Epithelial cell of esophagus (primary cell): ENCODE results near the gene CHRNB1.

Source experiments
- DNase-seq: peaks from one replicate; pipeline ENCODE4 v3.0.0; 2010; ENCODE audit warnings: low read depth
- H3K4me3 ChIP-seq: 2 replicates; pipeline ENCODE4 v1.5.1; 2011; ENCODE audit warnings: mild to moderate bottlenecking, low read length, control low read depth
- TF ChIP-seq, protein P1 (sequence below): IDR thresholded peaks from 2 replicates; pipeline ENCODE4 v1.5.1; 2011; ENCODE audit warnings: low read depth, mild to moderate bottlenecking, low read length, control low read depth, inconsistent platforms; ENCODE audit not compliant: insufficient read depth; ENCODE audit errors: missing control alignments

CHRNB1 gene

DNA sequence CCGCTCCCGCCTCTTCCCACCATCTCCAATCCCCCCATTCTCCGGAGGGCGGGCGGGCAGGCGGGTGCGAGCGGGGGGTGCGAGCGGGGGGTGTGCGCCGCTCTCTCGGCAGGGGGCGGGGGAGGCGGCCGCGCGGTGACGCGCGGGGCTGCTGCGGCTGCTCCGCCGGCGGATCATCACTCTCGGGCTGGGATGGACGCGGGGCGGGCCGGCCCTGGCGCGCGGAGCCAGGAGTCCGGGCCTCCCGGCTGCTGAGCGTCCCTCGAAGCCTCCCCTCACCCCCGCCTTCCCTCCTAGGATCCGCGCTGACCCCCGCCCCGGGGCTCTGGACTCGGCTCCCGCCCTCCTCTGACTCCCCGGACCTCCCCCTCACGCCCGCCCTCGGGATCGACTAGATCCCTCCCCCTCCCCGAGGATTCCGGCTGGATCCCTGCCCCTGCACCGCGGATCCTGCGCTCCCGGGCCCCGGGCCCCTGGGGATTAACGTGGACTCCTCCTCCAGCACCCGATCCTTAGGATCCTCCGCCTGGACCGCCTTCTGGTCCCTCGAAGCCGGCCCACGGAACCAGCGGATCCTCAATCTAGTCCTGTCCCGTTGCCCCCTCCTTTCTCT, 40.0 kb upstream of the CHRNB1 start:
- H3K4me3 ChIP-seq, result peak overlapping the region; percentile 76
- DNase-seq, result no peak
- TF ChIP-seq, protein P1, sequence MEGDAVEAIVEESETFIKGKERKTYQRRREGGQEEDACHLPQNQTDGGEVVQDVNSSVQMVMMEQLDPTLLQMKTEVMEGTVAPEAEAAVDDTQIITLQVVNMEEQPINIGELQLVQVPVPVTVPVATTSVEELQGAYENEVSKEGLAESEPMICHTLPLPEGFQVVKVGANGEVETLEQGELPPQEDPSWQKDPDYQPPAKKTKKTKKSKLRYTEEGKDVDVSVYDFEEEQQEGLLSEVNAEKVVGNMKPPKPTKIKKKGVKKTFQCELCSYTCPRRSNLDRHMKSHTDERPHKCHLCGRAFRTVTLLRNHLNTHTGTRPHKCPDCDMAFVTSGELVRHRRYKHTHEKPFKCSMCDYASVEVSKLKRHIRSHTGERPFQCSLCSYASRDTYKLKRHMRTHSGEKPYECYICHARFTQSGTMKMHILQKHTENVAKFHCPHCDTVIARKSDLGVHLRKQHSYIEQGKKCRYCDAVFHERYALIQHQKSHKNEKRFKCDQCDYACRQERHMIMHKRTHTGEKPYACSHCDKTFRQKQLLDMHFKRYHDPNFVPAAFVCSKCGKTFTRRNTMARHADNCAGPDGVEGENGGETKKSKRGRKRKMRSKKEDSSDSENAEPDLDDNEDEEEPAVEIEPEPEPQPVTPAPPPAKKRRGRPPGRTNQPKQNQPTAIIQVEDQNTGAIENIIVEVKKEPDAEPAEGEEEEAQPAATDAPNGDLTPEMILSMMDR, result no peak

DNA sequence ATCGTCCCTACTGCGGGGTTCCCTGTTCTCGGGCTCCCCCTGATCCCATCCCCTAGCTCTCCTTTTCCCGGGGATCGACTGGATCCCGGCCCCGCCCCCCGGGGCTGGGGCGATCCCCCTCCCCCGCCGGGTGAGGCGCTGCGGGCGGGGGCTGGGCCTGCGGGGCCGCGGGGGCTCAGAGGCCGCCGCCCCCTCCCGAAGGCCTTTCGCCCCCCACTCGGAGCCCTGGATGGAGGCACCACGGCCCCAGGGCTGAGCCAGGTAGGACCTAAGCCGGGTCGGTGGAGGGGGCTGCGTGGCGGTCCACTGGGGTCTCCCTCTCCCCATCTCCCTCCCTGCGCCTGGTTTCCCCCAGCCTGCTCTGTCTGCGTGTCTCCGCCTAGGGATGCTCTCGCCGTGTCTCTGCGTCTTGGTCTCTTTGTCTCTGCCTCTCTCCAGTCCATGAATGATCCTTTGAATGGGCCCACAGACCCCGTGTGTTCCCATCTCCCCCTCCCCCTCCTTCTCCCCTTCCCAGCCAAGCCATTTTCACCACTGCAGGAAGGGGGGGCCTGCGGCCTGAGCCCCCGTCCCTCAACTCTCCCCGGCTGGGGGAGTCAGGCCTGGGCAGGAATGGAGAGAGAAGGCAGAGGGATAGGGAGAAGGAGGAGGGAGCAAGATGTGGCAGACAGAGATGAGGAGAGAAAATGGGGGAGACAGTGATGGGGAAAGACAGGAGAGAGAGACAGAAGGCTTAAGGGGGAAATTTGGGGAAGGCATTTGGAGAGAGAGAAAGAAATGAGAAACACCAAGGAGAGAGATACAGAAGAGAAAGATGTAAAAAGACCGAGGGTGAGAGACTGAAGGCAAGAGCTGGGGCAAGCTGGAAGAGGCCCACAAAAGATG, 39.3 kb upstream of the CHRNB1 start:
- DNase-seq, result no peak
- H3K4me3 ChIP-seq, result peak overlapping the region; percentile 76
- TF ChIP-seq, protein P1, result no peak

- TF ChIP-seq, protein P1, result no peak
- DNase-seq, result no peak
- H3K4me3 ChIP-seq, result no peak overlapping the region
Observed at GRCh38 chr17:7406235-7406825, 38.5 kb upstream of the CHRNB1 start.

DNA sequence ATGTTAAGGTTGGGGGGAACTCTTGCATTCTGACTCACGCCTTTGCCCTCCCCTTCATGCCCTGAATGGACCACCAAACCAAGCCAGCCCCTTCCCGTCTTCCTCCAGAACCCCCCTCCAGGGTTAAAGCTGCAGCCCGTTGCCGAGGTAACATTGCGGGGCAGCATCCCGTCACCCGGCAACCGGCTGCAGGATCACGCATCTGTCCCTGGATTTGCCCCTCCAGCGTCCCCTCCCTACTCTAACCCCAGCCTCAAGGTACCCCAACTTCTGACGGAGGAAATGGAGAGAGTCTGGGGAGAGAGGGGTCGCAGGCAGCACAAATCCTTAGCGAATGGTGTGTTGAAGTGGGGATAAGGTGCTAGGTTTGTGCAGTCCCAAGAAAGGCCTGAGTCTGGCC, 37.8 kb upstream of the CHRNB1 start:
- no peak overlapping the region for H3K4me3 ChIP-seq
- DNase-seq, result no peak
- TF ChIP-seq, protein P1, result no peak

- DNase-seq, result no peak
- TF ChIP-seq, protein P1, result no peak
- no peak within 1 kb of the TSS for H3K4me3 ChIP-seq
Observed at GRCh38 chr17:7407485-7408251, 37.2 kb upstream of the CHRNB1 start, which contains the start of gene NLGN2. Gene NLGN2 (plus strand): TSS chr17:7407845. CDS start chr17:7408256, 411 bp downstream.

DNA sequence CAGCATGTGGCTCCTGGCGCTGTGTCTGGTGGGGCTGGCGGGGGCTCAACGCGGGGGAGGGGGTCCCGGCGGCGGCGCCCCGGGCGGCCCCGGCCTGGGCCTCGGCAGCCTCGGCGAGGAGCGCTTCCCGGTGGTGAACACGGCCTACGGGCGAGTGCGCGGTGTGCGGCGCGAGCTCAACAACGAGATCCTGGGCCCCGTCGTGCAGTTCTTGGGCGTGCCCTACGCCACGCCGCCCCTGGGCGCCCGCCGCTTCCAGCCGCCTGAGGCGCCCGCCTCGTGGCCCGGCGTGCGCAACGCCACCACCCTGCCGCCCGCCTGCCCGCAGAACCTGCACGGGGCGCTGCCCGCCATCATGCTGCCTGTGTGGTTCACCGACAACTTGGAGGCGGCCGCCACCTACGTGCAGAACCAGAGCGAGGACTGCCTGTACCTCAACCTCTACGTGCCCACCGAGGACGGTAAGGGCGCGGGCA, 36.6 kb upstream of the CHRNB1 start:
- DNase-seq, result no peak
- TF ChIP-seq, protein P1, result no peak

More for the DNA sequence above, 36.6 kb upstream of the CHRNB1 start:
- no peak overlapping the region for H3K4me3 ChIP-seq
